ENCODE results near the gene MIAT.
"Not testable (repeated sequence)": the region's sequence is repeated elsewhere in the genome, so short reads cannot be mapped to it uniquely, and the experiment has no call there.

MIAT gene

DNA sequence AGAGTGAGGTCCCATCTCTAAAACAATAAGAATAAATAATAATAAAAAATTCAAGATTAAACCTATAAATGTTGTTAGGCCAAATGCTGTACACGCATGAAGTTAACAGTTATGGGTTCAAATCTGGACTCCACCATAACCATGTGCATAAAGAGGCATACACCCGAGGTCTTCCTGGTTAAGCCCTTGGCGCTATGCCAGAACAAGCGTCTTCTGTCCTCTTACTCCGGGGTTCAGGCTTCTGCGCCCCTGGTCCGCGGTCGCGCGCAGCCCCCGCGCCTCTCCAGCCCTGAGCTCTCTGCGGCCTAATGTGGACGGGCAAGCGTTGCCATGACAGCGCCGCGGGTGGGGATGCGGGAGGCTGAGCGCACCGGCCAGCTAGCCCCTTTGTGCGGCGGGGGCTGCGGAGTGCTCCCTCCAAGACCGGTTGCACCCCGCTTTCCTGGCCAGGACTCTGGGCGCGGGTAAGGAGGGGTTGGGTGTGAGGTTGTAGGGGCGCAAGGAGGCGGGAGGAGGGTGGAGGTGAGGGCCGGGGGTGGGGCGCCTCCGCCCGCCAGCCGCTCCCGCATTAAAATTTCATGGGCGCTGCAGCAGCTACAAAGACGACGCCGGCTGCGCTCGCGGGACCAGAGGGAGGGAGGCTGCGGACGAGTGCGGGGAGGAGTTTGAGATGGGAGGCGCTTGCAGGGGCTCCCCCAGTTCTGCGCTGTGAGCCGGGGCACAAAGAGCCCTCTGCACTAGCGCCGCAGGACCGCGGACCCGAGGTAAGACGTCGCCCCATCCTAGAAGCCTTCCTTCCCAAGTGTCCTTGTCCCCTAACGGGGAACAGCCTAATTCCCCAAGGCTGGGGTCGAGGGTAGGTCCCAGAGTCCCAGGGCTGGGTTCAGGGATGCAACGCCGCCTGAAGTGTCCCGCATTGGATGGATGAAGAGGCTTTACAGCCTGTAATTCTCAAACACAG lies at the start of gene MIAT:
Gene MIAT, plus strand, starts transcription at position 698 of the 961 bp plus-strand sequence.
- no peak for DNase-seq (ENCODE audit: low spot score)

DNA sequence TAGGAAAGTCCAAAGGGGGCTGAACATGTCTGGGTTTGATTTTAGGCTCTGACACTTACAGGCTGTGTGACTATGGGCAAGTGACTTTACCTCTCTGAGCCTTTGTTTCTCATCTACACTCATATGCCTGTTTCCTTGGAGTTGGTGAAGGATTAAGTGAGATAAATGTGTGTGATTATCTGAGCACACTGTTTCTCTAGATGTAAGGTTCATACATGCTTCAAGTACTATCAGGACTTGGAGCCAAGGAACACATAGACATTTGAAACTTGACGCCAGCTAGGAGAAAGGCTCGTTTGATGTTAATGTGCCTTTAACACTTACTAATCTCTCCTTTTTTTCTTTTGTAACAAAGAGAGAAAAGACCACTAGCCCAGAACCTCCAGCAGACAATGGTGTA lies 49.3 kb upstream of the MIAT start:
- no peak for DNase-seq (ENCODE audit: low spot score)

GRCh38 chr22:26609287-26609686 lies 48.1 kb upstream of the MIAT start:
- no peak for DNase-seq (ENCODE audit: low spot score)

DNA sequence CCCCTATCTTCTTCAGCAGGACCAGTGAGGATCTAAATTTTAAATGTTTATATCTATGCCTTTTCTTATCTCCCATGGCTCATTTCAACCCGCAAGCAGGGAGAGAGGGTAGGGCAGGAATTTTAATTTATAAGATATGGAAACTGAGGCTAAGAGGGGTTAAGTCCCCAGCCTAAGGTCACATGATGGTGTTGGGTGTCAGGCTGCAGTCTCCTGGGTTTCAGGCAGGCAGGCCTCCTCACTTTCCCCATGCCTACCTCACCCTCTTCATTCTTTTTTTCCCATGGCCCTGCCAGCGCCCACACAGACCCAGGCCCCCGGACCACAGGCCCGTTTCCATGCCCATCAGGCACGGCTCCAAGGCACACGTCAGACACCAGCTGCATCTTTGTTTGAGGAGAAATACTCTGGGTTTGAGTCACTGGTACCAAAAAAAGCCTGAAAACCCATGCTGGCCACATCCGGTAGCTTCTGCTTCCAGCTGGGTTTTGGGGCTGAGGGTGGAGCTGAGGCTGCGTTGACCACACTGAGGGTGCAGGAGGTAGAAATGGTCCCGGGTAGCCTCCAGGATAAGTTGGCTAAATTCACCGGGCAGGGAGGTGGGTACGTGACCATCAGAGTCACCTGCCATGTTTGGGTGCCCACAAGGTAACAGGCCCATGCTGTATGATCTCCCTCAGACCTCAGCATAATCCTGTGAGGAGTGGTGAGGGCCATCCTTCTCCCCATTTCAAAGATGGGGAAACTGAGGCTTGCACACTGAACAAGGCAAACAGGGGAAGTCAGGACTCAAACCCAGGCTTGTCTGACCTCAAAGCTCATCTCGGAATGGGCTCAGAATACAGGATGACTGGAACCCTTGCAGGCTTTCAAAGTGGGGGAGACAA lies 47.1 kb upstream of the MIAT start:
- no peak for DNase-seq (ENCODE audit: low spot score)

GRCh38 chr22:26610996-26611395 lies 46.4 kb upstream of the MIAT start:
- no peak for DNase-seq (ENCODE audit: low spot score)

DNA sequence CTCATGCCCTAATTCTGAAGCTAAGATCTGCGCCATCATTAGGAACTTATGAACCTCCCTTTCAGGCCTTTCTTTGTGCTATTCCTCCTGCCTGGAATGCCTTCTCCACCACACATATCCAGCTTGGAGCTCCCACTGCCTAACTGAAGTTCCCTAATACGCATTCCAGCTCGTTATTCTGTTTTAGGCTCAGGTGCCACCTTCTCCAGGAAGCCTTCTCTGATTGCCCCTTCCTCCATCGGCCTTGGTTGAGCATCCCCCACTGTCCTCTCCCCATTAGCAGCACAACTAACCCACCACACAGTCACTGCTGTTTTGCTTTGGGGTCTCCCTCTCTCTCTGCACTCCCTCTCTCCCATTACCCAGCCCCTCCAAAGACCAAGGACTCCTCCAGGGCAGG lies 44.7 kb upstream of the MIAT start:
- no peak for DNase-seq (ENCODE audit: low spot score)

GRCh38 chr22:26613753-26614152 lies 43.6 kb upstream of the MIAT start:
- not testable (repeated sequence) for DNase-seq (ENCODE audit: low spot score)

GRCh38 chr22:26614322-26614721 lies 43.1 kb upstream of the MIAT start:
- no peak for DNase-seq (ENCODE audit: low spot score)

DNA sequence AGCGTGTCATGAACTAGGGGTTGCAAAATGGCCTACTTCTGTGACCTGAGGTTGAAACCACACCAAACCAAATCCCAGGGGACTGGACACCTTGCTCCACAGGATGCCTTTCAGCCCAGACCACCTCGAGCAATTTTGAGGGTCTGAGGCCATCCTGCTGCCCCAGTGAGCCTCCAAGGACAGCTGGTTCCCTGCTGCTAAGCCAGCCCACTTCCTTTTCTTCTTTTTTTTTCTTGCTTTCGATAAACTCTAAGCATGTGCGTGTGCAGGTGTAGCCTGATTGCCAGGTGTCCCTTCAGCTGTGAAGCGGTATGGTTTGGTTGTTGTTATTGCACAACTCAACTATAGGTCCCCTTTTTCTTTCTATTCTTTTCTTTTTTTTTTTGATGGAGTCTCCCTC lies 42.2 kb upstream of the MIAT start:
- DNase-seq (ENCODE audit: low spot score) = no peak

DNA sequence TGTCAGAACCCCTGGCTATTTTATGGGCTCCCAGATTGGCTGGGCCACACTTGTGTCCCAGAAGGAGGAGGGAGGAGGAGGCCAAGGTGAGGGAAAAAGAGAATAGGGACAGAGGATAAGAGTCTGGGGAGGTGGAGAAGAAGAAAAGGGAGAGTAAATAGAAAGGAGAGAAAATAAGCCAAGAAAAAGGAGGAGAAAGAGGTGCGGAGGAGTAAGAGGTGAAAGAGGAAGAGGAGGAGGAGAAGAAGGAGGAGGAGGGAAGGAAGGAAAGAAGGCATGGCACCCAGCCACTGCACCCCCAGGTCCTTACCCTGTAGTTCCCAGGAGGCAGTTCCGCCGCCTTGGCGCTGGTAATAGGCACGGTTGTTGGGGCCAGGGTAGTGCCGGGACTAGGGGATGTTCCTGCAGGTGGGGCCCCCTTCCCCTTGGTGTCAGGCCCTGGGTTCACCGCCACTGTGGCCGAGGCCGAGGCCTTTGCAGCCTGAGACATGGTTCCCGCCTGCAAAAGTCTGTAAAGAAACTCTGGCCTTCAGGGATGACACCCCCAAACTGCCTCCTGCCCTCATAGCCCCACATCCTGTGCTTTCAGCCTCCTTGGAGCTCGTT lies 41.5 kb upstream of the MIAT start:
- DNase-seq (ENCODE audit: low spot score) = no peak

GRCh38 chr22:26616650-26617049 lies 40.7 kb upstream of the MIAT start:
- no peak for DNase-seq (ENCODE audit: low spot score)

DNA sequence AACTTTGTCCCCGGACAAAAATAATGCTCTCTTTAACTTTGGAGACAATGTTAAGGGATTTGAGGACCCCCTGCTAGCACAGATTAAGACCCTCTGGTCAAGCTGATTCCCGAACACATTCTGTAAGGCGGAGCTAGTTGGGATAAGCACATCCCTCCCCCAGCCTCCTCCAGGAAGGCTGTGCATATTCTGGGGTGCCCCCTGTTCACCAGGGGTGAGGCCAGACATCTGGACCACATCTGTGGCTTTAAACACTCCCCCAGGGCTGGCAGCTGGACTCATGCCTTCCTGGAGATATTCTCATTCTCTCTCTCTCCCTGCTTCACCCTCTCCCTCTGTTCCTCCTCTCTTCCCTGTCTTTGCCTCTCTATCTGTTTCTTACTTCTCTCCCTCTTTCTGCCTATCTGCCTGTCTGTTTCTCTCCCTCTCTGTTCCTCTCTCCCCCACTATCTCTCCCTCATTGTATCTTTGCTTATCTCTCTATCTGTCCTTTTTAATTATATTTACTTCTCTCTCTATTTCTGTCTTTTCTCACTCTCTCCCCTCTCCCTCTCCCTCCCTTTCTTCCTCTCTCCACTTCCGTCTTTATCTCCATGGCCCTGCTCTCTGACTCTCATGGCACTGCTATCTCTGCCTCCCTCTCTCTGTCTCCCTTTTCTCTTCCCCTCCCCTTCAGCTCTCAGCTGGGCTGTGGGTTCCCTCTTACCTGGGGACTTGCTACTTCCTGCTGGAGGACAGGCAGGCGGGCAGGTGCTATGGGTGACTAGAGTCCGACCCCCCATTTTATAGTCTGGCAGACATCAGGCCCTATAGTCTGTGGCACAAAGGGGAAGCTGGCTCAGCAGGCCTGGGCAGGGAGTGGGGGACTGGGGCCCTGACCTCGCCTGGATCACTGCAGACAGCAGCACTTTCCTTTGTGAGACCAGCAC lies 39.9 kb upstream of the MIAT start, which contains the start of gene CRYBB1:
Gene CRYBB1, minus strand, starts transcription at position 757 of the 929 bp plus-strand sequence. CDS start 1,708 bp downstream, outside the sequence.
- no peak for DNase-seq (ENCODE audit: low spot score)

GRCh38 chr22:26618455-26618854 lies 38.9 kb upstream of the MIAT start:
- DNase-seq (ENCODE audit: low spot score) = no peak

GRCh38 chr22:26619510-26619909 lies 37.9 kb upstream of the MIAT start:
- no peak for DNase-seq (ENCODE audit: low spot score)

GRCh38 chr22:26620197-26620596 lies 37.2 kb upstream of the MIAT start:
- no peak for DNase-seq (ENCODE audit: low spot score)

GRCh38 chr22:26621663-26622062 lies 35.7 kb upstream of the MIAT start, which contains the start of gene CRYBA4:
Gene CRYBA4 (plus strand): TSS chr22:26621963. CDS start chr22:26622597, 634 bp downstream.
- DNase-seq (ENCODE audit: low spot score) = no peak

DNA sequence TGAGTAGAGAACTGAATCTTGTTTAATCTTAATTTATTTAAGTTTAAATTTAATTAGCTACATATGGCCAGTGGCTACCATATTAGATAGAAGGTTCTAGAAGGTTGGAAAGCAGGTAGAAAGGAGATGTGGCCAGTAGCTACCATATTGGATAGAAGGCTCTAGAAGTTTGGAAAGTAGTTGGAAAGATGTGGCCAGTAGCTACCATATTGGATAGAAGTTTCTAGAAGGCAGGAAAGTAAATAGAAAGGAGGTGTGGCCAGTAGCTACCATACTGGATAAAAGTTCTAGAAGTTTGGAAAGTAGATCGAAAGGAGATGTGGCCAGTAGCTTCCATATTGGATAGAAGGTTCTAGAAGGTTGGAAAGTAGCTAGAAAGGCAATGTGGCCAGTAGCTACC lies 33.4 kb upstream of the MIAT start:
- no peak for DNase-seq (ENCODE audit: low spot score)

- DNase-seq (ENCODE audit: low spot score) = no peak
Observed at GRCh38 chr22:26624803-26625202, 32.6 kb upstream of the MIAT start.

DNA sequence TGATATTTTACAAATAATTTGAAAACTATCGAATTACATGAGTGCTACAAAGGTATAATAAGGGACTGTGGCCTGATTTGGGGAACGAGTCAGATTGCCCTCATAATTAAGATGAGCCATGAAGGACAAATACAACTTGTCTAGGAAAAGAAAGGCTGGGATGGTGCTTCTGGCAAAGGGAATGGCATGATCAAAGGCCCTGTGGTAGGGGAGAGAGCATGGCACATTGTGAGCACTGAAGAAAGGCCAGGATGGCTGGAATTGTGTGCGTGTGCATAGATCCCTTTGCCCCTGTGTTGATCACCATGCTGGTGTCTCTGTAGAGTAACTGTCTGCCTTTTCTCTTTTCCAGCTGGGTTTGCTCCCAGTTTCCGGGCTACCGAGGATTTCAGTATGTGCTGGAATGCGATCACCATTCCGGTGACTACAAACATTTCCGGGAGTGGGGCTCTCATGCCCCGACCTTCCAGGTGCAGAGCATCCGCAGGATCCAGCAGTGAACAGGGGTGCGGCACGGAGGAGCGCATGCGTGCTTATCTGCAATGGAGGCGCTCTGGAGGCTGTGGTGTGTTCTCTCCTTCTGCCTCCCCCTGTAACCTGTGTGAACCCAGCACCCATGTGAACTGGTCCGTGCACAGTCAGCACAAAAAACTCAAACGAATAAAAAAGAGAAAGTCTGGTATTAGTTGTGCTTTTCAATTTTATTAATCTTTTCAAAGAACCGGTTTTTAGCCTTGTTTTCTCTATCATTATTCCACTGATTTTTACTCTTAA lies 27.2 kb upstream of the MIAT start:
- no peak for DNase-seq (ENCODE audit: low spot score)

GRCh38 chr22:26631282-26631681 lies 26.1 kb upstream of the MIAT start:
- DNase-seq (ENCODE audit: low spot score) = no peak

All from LoVo (cell line).